H1 (cell line): ENCODE measurements around the gene ALAS1. TPM values are rescaled to one million over a fixed set of nuclear protein-coding genes. Genes with fewer than 3 reads are reported as not detected.

Experiments
- CTCF ChIA-PET: fragments of 300-600 bp; sonication (Branson Sonifier 250); formaldehyde crosslinking; loops from one replicate; lab custom pipeline; 2021; ENCODE audit not compliant: partially characterized antibody; lab: Charles Lee
- POLR2A ChIA-PET: fragments of 300-600 bp; sonication (Branson Sonifier 250); formaldehyde crosslinking; loops from one replicate; lab custom pipeline; 2021; ENCODE audit warnings: inconsistent platforms; ENCODE audit not compliant: partially characterized antibody; lab: Charles Lee
- DNase-seq, 2 experiments: peaks; one replicate each; pipeline versions ENCODE4 v3.0.0 to v3.0.0-alpha.2; 2010 to 2022; ENCODE audit warnings: low spot score in 2 of 2, low read depth in 1 of 2, mixed read lengths in 1 of 2
- FAIRE-seq: peaks from 2 replicates; lab custom pipeline; 2011; peaks lifted over from hg19 to GRCh38; lab: Jason Lieb, UNC
- H2AFZ ChIP-seq: 2 replicates; pipeline ENCODE4 v1.8.1; 2012; ENCODE audit warnings: low read length, inconsistent platforms
- H2AK5ac ChIP-seq: 2 replicates; pipeline ENCODE4 v1.6.1; 2013; ENCODE audit warnings: low read depth, low read length
- H2BK120ac ChIP-seq: replicated peaks from 2 replicates; pipeline ENCODE3; 2013; ENCODE audit warnings: low read depth, low read length, inconsistent platforms
- H2BK12ac ChIP-seq: 2 replicates; pipeline ENCODE4 v1.6.1; 2013; ENCODE audit warnings: low read depth, low read length
- H2BK15ac ChIP-seq: 2 replicates; pipeline ENCODE4 v1.6.1; 2013; ENCODE audit warnings: low read length
- H2BK20ac ChIP-seq: 2 replicates; pipeline ENCODE4 v1.6.1; 2013; ENCODE audit warnings: low read length
- H2BK5ac ChIP-seq: 2 replicates; pipeline ENCODE4 v1.6.1; 2013; ENCODE audit warnings: low read depth, low read length
- H3K14ac ChIP-seq: 2 replicates; pipeline ENCODE4 v1.6.1; 2013; ENCODE audit warnings: inconsistent platforms; ENCODE audit not compliant: insufficient read length
- H3K18ac ChIP-seq: 2 replicates; pipeline ENCODE4 v1.6.1; 2013; ENCODE audit warnings: low read length; ENCODE audit errors: extremely low read depth
- H3K23ac ChIP-seq: 2 replicates; pipeline ENCODE4 v1.6.1; 2013; ENCODE audit warnings: inconsistent platforms; ENCODE audit not compliant: insufficient read length
- H3K23me2 ChIP-seq: 2 replicates; pipeline ENCODE4 v1.6.1; 2013; ENCODE audit warnings: low read depth, low read length
- H3K27ac ChIP-seq: 2 replicates; pipeline ENCODE4 v1.6.1; 2011; ENCODE audit warnings: low read depth, low read length, inconsistent platforms
- H3K27me3 ChIP-seq, 4 experiments: replicated peaks in 1 of 4; 1 replicate in 1 of 4; 2 replicates in 3 of 4; pipeline versions ENCODE4 v1.6.1 to v1.8.1; 2011 to 2013; ENCODE audit warnings: low read length in 3 of 4, mild to moderate bottlenecking in 3 of 4, inconsistent platforms in 2 of 4, mixed read lengths in 2 of 4, moderate library complexity in 1 of 4; ENCODE audit not compliant: control insufficient read depth in 3 of 4, insufficient read depth in 3 of 4; ENCODE audit errors: extremely low read depth in 1 of 4
- H3K36me3 ChIP-seq, 4 experiments: 2 replicates each; pipeline versions ENCODE4 v1.6.1 to v1.8.1; 2011 to 2013; ENCODE audit warnings: mild to moderate bottlenecking in 4 of 4, low read length in 3 of 4, moderate library complexity in 2 of 4, control low read depth in 1 of 4, inconsistent platforms in 1 of 4; ENCODE audit not compliant: insufficient read depth in 4 of 4, control insufficient read depth in 2 of 4
- H3K4ac ChIP-seq: replicated peaks from 2 replicates; pipeline ENCODE3; 2013; ENCODE audit warnings: low read length, low read depth, mixed read lengths, inconsistent platforms; ENCODE audit not compliant: insufficient read length
- H3K4me1 ChIP-seq, 4 experiments: replicated peaks in 1 of 4; 1 replicate in 1 of 4; 2 replicates in 3 of 4; pipeline versions ENCODE4 v1.6.1 to v1.8.1; 2011 to 2013; ENCODE audit warnings: low read length in 3 of 4, inconsistent platforms in 2 of 4, mixed read lengths in 1 of 4; ENCODE audit not compliant: insufficient read depth in 4 of 4, control insufficient read depth in 3 of 4
- H3K4me2 ChIP-seq, 2 experiments: 2 replicates each; pipeline versions ENCODE4 v1.6.1 to v1.8.1; 2011 to 2013; ENCODE audit warnings: low read depth in 2 of 2, low read length in 2 of 2, control low read depth in 1 of 2, inconsistent platforms in 1 of 2, mild to moderate bottlenecking in 1 of 2; ENCODE audit not compliant: insufficient read depth in 1 of 2
- H3K4me3 ChIP-seq, 4 experiments: fragments of 200-600, 300-600 bp in 1 of 4; sonication (generic), shearing (Covaris generic), sonication (Bioruptor Twin) in 1 of 4; 2 replicates each; pipeline versions ENCODE4 v1.5.1 to v1.8.1; 2011 to 2016; ENCODE audit warnings: low read length in 4 of 4, low read depth in 3 of 4, control low read depth in 2 of 4, inconsistent platforms in 2 of 4, mild to moderate bottlenecking in 2 of 4, mixed read lengths in 1 of 4, moderate library complexity in 1 of 4; ENCODE audit not compliant: insufficient read depth in 2 of 4; ENCODE audit errors: extremely low read depth in 1 of 4
- H3K56ac ChIP-seq: replicated peaks from 2 replicates; pipeline ENCODE3; 2013; ENCODE audit warnings: low read depth, mild to moderate bottlenecking, mixed read lengths, low read length, inconsistent platforms; ENCODE audit not compliant: insufficient read length
- H3K79me1 ChIP-seq: 2 replicates; pipeline ENCODE4 v1.6.1; 2013; ENCODE audit warnings: low read depth, low read length, control low read depth
- H3K79me2 ChIP-seq, 2 experiments: 2 replicates each; pipeline versions ENCODE4 v1.6.1 to v1.8.1; 2012 to 2013; ENCODE audit warnings: low read length in 2 of 2, mild to moderate bottlenecking in 2 of 2, inconsistent platforms in 1 of 2; ENCODE audit not compliant: insufficient read depth in 2 of 2, control insufficient read depth in 1 of 2
- H3K9ac ChIP-seq, 4 experiments: replicated peaks in 1 of 4; 1 replicate in 1 of 4; 2 replicates in 3 of 4; pipeline versions ENCODE4 v1.6.1 to v1.8.1; 2011 to 2013; ENCODE audit warnings: low read depth in 3 of 4, low read length in 3 of 4, control low read depth in 2 of 4, mild to moderate bottlenecking in 2 of 4, moderate library complexity in 2 of 4, inconsistent platforms in 1 of 4; ENCODE audit errors: extremely low read depth in 1 of 4
- H3K9me3 ChIP-seq, 2 experiments: 2 replicates each; pipeline versions ENCODE4 v1.6.1 to v1.8.1; 2012 to 2013; ENCODE audit warnings: mild to moderate bottlenecking in 2 of 2, moderate library complexity in 2 of 2, control low read depth in 1 of 2, inconsistent platforms in 1 of 2, low read depth in 1 of 2, low read length in 1 of 2, mixed read lengths in 1 of 2; ENCODE audit not compliant: insufficient read depth in 2 of 2
- H4K20me1 ChIP-seq, 2 experiments: replicated peaks in 1 of 2; 2 replicates each; pipeline versions ENCODE3 to v1.8.1; 2011 to 2013; ENCODE audit warnings: inconsistent platforms in 2 of 2, low read length in 2 of 2, mild to moderate bottlenecking in 1 of 2; ENCODE audit not compliant: insufficient read depth in 2 of 2, control insufficient read depth in 1 of 2
- H4K5ac ChIP-seq: 2 replicates; pipeline ENCODE4 v1.6.1; 2013; ENCODE audit warnings: low read length, low read depth, mixed read lengths, inconsistent platforms; ENCODE audit not compliant: insufficient read length
- H4K8ac ChIP-seq: 2 replicates; pipeline ENCODE4 v1.8.0; 2013; ENCODE audit warnings: mild to moderate bottlenecking, moderate library complexity, low read length, inconsistent platforms; ENCODE audit not compliant: insufficient read depth; ENCODE audit errors: extremely low read depth
- H4K91ac ChIP-seq: replicated peaks from 2 replicates; pipeline ENCODE3; 2013; ENCODE audit warnings: low read length, mixed read lengths, inconsistent platforms; ENCODE audit not compliant: insufficient read length
- CBX8 ChIP-seq: fragments of 300-800, 300-1000 bp; sonication (generic); IDR thresholded peaks from 2 replicates; pipeline ENCODE4 v1.7.1; 2016; ENCODE audit warnings: low read depth, low read length, borderline replicate concordance
- CREB1 ChIP-seq: IDR thresholded peaks from 2 replicates; pipeline ENCODE4 v1.6.1; 2012; ENCODE audit warnings: inconsistent platforms
- CTBP2 ChIP-seq: IDR thresholded peaks from 2 replicates; pipeline ENCODE4 v1.7.0; 2011; ENCODE audit warnings: borderline replicate concordance, mild to moderate bottlenecking, moderate library complexity, mixed read lengths, low read length; ENCODE audit not compliant: insufficient read depth, insufficient read length
- EZH2 ChIP-seq: fragments of 200-600 bp; sonication (generic); IDR thresholded peaks from 2 replicates; pipeline ENCODE4 v1.7.1; 2012; ENCODE audit warnings: low read depth, mild to moderate bottlenecking, moderate library complexity, low read length, inconsistent platforms; ENCODE audit not compliant: severe bottlenecking
- HDAC2 ChIP-seq, 2 experiments: fragments of 300-600 bp in 1 of 2; sonication (generic) in 1 of 2; IDR thresholded peaks; 2 replicates each; pipeline ENCODE4 v1.6.1; 2011 to 2012; ENCODE audit warnings: low read depth in 2 of 2, low read length in 2 of 2, mild to moderate bottlenecking in 2 of 2, moderate library complexity in 2 of 2, borderline replicate concordance in 1 of 2, inconsistent platforms in 1 of 2
- NRF1 ChIP-seq: IDR thresholded peaks from 2 replicates; pipeline ENCODE4 v1.6.1; 2011; ENCODE audit warnings: mild to moderate bottlenecking, low read depth, low read length, improper control_type of control experiment
- POLR2A ChIP-seq, 2 experiments: IDR thresholded peaks; 1 replicate in 1 of 2; 2 replicates in 1 of 2; pipeline ENCODE4 v1.6.1; 2011; ENCODE audit warnings: low read depth in 2 of 2, low read length in 2 of 2, mild to moderate bottlenecking in 2 of 2; ENCODE audit errors: control extremely low read depth in 1 of 2
- SIRT6 ChIP-seq: IDR thresholded peaks from one replicate; pipeline ENCODE4 v1.7.1; 2012; ENCODE audit warnings: low read length, inconsistent platforms
- SP4 ChIP-seq: IDR thresholded peaks from 2 replicates; pipeline ENCODE4 v1.6.1; 2012; ENCODE audit warnings: low read length, inconsistent platforms
- TAF1 ChIP-seq: IDR thresholded peaks from 2 replicates; pipeline ENCODE4 v1.6.1; 2011; ENCODE audit warnings: mild to moderate bottlenecking, low read depth, low read length
- TAF7 ChIP-seq: optimal IDR thresholded peaks from 2 replicates; pipeline ENCODE3; 2011; ENCODE audit warnings: low read depth, mild to moderate bottlenecking, inconsistent platforms, low read length, moderate library complexity, borderline replicate concordance
- TCF12 ChIP-seq: IDR thresholded peaks from 2 replicates; pipeline ENCODE4 v1.6.1; 2011; ENCODE audit warnings: low read depth, mild to moderate bottlenecking, low read length
- TEAD4 ChIP-seq: IDR thresholded peaks from 2 replicates; pipeline ENCODE4 v1.6.1; 2012; ENCODE audit warnings: low read depth, low read length, inconsistent platforms, mixed read lengths
- WGBS, 2 experiments: shearing (Covaris generic) in 1 of 2; methylation state at CpG; one replicate each; pipeline versions ENCODE4 v1.1.6 to v1.1.7; 2013 to 2015; ENCODE audit warnings: low lambda C conversion rate in 2 of 2, mixed read lengths in 2 of 2, inconsistent platforms in 1 of 2, low coverage in 1 of 2, missing lambda C conversion rate in 1 of 2; ENCODE audit not compliant: insufficient replicate concordance in 2 of 2, insufficient coverage in 1 of 2, insufficient read length in 1 of 2; ENCODE audit errors: extremely low coverage in 1 of 2, missing lambda C conversion rate in 1 of 2; 5-methylcytosine and 5-hydroxymethylcytosine counted together
- polyA plus RNA-seq, 7 experiments: library from polyadenylated mRNA; depleted of rRNA in 3 of 7; stranded (reverse) in 5 of 7; unstranded in 2 of 7; fragments of >200 nt in 5 of 7; fragments of 200-250 nt in 2 of 7; gene quantifications; 1 replicate in 5 of 7; 2 replicates in 1 of 7; 4 replicates in 1 of 7; pipeline versions ENCODE4 v1.2.1 to v1.2.3, GENCODE V29; 2011 to 2013; ENCODE audit warnings: missing spikeins in 2 of 7, mixed read lengths in 2 of 7
- total RNA-seq: library from RNA; stranded (reverse); fragmentation: NEBNext Ultra II Directional; extraction: Animal tissue kit (Norgen Biotek cat#: 25700); gene quantifications from 2 replicates; pipeline ENCODE4 v1.2.1, GENCODE V29; 2021

The ALAS1 gene
- total and polyA plus RNA-seq, 2 of the 8 experiments (the other 6 are each of a cell fraction or from before 2014, with no cell fraction given), result 45.9 to 84.4 TPM

GRCh38 chr3:52249683-52250082, 51.7 kb downstream of the ALAS1 start:
- ChIA-PET POLR2A (interaction anchor here (1.3 to 3.8 kb wide), 5 partner anchors 10 to 29 kb away, joined by 4 to 25 read pairs (median 10); partner anchors contain the start of genes TWF2 and WDR82), CTCF (interaction anchor here (1.0 to 17.7 kb wide), 9 partner anchors 9 to 139 kb away, joined by 3 to 126 read pairs (median 7); no protein-coding TSS in a partner anchor)
- Histone ChIP-seq H4K20me1 (peaks cover 5 to 22% of the 10 kb centered on the region in 2 experiments), H3K4me3 (no peak overlapping the region), H3K14ac (no peak overlapping the region), H3K18ac (no peak overlapping the region), H3K79me2 (no peaks in the 10 kb centered on the region), H3K36me3 (peaks cover 2 to 37% (median 9%) of the 10 kb centered on the region in 4 experiments; a peak in 5 of 8 replicates), H2BK20ac (no peak overlapping the region), H3K23ac (no peak overlapping the region), H4K8ac (no peak overlapping the region), H3K4me1 (peaks cover 0 to 13% (median 10%) of the 10 kb centered on the region in 4 experiments; a peak in 6 of 7 replicates), H2BK15ac (no peak overlapping the region), H4K5ac (no peak overlapping the region), H3K9ac (no peak overlapping the region), H3K27me3 (peaks cover 6 to 24% (median 17%) of the 10 kb centered on the region in 4 experiments; a peak in 6 of 7 replicates), H3K56ac (no peak overlapping the region), H3K9me3 (no peaks in the 10 kb centered on the region), H3K79me1 (no peaks in the 10 kb centered on the region), H3K23me2 (peaks cover 10% of the 10 kb centered on the region), H4K91ac (no peak overlapping the region), H2BK120ac (no peak overlapping the region), H2AK5ac (no peak overlapping the region), H2AFZ (no peak overlapping the region), H3K27ac (no peak overlapping the region), H2BK5ac (no peak overlapping the region), H2BK12ac (no peak overlapping the region), H3K4me2 (no peak overlapping the region), H3K4ac (no peak overlapping the region)
- TF ChIP-seq CTBP2 (no peak), SP4 (no peak), TEAD4 (no peak), EZH2 (no peak), NRF1 (no peak), HDAC2 (IDR thresholded peaks at IDR 0.05; ENCODE audit: borderline replicate concordance in 1 of 2, low read depth in 2 of 2, low read length in 2 of 2) (no peak), SIRT6 (no peak), TAF7 (no peak), POLR2A (IDR thresholded peaks at IDR 0.05; ENCODE audit: control extremely low read depth in 1 of 2, low read depth in 2 of 2, low read length in 2 of 2) (no peak; a peak in 1 of 3 replicates), TAF1 (no peak), TCF12 (no peak), CBX8 (no peak), CREB1 (no peak)
- DNase-seq (no peak), FAIRE-seq (no peak)
- WGBS, 2 experiments, result 95% methylated on average over 6 of the region's 6 CpGs; no CpG with 5 or more reads in 1 of the 2 experiments
